ENCODE measurements around the gene KDM4C.

The KDM4C gene

DNA sequence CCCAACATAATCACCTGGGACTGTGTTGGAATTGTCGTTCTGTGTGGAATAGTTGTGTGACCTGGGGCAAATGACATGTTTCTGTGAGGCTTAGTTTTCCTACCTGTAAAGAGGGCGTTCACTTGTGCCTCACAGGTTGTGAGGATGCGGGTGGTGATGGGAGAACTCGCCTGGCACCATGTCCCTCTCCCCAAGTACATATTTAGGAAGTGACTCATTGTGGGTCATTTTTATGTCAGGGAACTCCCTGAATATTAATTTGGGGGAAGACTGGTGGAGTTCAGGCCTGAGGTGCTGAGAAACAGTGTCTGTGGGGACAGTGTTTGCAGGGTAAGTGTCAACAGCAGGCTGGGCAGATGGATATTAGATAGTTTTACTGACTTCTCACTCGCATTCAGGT lies 144.7 kb downstream of the KDM4C start:
- no peak overlapping the region for H3K9ac ChIP-seq (ENCODE audit: low read length)
- H3K4me3 ChIP-seq (ENCODE audit: low read length) = no peak overlapping the region
- no peak overlapping the region for H3K27ac ChIP-seq (ENCODE audit: low read depth, low read length)
- H3K27me3 ChIP-seq (ENCODE audit: control insufficient read depth, insufficient read depth, low read length) = no peaks in the 10 kb centered on the region
- H3K36me3 ChIP-seq (ENCODE audit: control insufficient read depth, insufficient read depth, low read length) = no peaks in the 10 kb centered on the region
- H3K4me1 ChIP-seq (ENCODE audit: control insufficient read depth, insufficient read depth, low read length) = no peaks in the 10 kb centered on the region

DNA sequence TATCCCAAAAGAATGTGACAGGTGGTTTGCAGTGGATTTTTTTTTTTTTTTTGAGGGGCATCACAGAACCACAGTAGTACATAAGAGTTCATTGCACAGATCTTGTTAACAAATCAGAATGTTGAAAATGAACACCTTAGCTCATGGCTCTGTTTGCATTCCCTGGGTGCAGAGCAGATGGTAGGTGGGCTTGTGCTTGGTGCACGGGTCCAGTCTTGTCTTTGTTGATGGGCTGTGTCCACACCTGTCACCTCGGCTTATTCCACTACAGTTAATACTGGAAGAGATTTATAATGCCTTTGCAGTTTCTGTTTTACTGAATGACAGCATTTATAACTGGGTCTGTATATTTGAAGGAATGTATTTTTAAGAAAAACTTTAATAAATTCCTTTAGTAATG lies 146.6 kb downstream of the KDM4C start:
- Histone ChIP-seq H3K36me3 (ENCODE audit: control insufficient read depth, insufficient read depth, low read length) (no peaks in the 10 kb centered on the region), H3K4me1 (ENCODE audit: control insufficient read depth, insufficient read depth, low read length) (no peaks in the 10 kb centered on the region), H3K27ac (ENCODE audit: low read depth, low read length) (no peak overlapping the region), H3K4me3 (ENCODE audit: low read length) (no peak overlapping the region), H3K9ac (ENCODE audit: low read length) (no peak overlapping the region), H3K27me3 (ENCODE audit: control insufficient read depth, insufficient read depth, low read length) (no peaks in the 10 kb centered on the region)

DNA sequence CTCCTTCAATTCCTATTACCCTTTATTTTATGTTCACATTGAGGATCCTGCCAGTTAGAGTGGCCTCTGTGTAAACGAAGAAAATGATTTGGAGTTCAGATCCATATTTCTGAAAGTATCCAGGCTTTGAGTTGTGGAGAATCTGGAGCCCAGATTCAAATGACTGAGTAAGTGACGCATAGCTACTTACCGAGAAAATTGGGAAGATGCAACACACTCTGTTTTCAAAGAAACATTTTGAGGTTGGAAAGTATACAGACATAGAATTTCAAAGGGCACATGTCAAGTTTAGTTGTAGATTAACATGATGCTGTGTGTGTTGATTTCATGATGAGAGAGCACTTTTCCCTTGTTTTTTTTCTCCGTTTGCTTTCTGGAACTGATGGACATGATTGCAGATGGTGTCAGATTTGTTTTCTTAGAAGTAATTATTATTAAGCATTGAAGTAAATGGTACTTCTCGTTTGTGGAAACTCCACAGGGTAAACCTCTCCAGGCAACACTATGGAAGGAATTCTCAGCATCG lies 148.1 kb downstream of the KDM4C start:
- no peaks in the 10 kb centered on the region for H3K27me3 ChIP-seq (ENCODE audit: control insufficient read depth, insufficient read depth, low read length)
- H3K36me3 ChIP-seq (ENCODE audit: control insufficient read depth, insufficient read depth, low read length) = no peaks in the 10 kb centered on the region
- H3K4me1 ChIP-seq (ENCODE audit: control insufficient read depth, insufficient read depth, low read length) = no peaks in the 10 kb centered on the region
- no peak overlapping the region for H3K4me3 ChIP-seq (ENCODE audit: low read length)
- no peak overlapping the region for H3K27ac ChIP-seq (ENCODE audit: low read depth, low read length)
- no peak overlapping the region for H3K9ac ChIP-seq (ENCODE audit: low read length)

DNA sequence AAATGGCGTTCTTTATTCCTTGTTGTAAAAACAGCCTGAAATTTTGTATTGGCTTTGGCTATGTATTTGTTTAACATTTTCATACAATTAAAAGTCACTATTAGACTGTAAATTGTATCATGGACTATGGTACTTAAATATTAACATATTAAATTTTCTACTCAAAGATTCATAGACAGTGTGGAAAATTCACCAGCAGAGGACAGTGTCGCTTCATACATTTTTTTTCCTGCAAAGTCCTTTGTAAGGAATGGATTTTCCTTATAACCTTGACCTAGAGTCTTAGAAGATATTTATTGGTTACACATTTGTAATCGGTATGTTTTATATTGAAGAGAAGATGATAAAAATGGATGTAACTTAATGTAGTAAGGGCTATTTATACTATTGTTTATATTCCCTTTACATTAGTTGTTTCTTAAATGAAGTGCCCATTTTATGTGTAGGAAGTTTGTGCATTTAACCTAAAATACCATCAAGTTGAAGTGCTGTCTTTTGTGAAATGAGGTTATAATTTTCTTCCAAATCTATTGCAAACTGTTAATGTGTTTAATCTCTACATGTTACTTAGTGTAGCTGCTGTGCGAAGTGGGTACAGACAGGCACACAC lies 150.1 kb downstream of the KDM4C start:
- H3K4me3 ChIP-seq (ENCODE audit: low read length) = no peak overlapping the region
- H3K9ac ChIP-seq (ENCODE audit: low read length) = no peak overlapping the region
- no peaks in the 10 kb centered on the region for H3K36me3 ChIP-seq (ENCODE audit: control insufficient read depth, insufficient read depth, low read length)
- H3K4me1 ChIP-seq (ENCODE audit: control insufficient read depth, insufficient read depth, low read length) = no peaks in the 10 kb centered on the region
- no peak overlapping the region for H3K27ac ChIP-seq (ENCODE audit: low read depth, low read length)
- H3K27me3 ChIP-seq (ENCODE audit: control insufficient read depth, insufficient read depth, low read length) = no peaks in the 10 kb centered on the region

DNA sequence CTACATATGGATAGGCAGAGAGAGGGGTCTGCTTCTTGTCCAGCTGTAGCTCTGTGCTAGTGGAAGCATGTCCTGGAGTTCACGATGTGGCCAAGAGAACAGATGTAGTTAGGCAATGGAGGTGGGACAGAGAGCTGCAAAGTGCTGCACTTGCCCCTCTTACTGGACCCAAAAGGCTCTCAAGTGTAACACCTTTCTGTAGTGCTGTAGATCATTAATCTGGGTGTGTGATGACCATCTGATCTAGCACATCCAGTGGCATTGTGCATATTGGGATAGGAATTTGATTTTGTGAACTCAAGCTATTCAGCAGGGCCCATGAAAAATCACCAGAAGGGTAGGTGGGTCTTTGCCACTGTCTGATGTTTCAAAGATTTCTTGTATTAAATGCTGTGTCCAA lies 151.4 kb downstream of the KDM4C start:
- Histone ChIP-seq H3K27ac (ENCODE audit: low read depth, low read length) (no peak overlapping the region), H3K27me3 (ENCODE audit: control insufficient read depth, insufficient read depth, low read length) (no peaks in the 10 kb centered on the region), H3K4me1 (ENCODE audit: control insufficient read depth, insufficient read depth, low read length) (no peaks in the 10 kb centered on the region), H3K9ac (ENCODE audit: low read length) (no peak overlapping the region), H3K36me3 (ENCODE audit: control insufficient read depth, insufficient read depth, low read length) (no peaks in the 10 kb centered on the region), H3K4me3 (ENCODE audit: low read length) (no peak overlapping the region)

DNA sequence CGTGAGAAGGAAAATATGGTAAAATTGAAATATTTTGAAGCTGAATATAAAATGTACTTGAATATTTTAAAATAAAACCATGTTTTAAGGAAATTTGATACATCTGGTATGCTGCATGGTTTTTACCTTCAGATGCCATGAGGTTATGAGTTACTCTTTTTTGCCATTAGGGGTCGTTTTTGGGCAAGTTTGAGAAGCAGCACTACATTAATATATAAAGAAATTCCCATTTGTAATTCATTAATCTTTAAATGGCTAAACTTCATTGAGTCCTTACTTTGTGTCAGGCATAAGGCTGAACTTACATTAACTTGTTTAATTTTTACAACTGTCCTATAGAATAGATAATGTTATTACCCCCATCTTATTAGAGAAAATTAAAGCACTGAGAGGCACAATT lies 152.3 kb downstream of the KDM4C start:
- H3K36me3 ChIP-seq (ENCODE audit: control insufficient read depth, insufficient read depth, low read length) = no peaks in the 10 kb centered on the region
- H3K27me3 ChIP-seq (ENCODE audit: control insufficient read depth, insufficient read depth, low read length) = no peaks in the 10 kb centered on the region
- H3K4me3 ChIP-seq (ENCODE audit: low read length) = no peak overlapping the region
- no peak overlapping the region for H3K9ac ChIP-seq (ENCODE audit: low read length)
- H3K27ac ChIP-seq (ENCODE audit: low read depth, low read length) = no peak overlapping the region
- H3K4me1 ChIP-seq (ENCODE audit: control insufficient read depth, insufficient read depth, low read length) = no peaks in the 10 kb centered on the region

DNA sequence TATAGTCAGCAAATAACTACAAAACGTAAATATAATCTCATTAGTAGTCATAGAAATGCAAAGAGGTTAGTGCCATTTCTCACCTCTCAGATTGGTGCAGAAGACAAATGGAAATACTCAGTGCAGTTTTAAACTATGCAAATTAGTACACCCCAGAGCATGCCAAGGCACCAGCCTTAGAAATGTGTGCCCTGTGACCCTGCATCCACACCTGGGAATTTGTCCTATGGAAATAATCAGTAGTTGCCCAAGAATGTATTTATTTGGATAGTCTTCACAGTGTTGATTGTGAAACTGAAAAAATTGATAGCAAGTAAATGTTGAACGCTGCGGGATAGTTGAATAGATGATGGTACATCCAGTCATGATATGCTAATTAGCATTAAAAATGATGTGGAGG lies 152.7 kb downstream of the KDM4C start:
- H3K27ac ChIP-seq (ENCODE audit: low read depth, low read length) = no peak overlapping the region
- H3K36me3 ChIP-seq (ENCODE audit: control insufficient read depth, insufficient read depth, low read length) = no peaks in the 10 kb centered on the region
- H3K27me3 ChIP-seq (ENCODE audit: control insufficient read depth, insufficient read depth, low read length) = no peaks in the 10 kb centered on the region
- H3K4me3 ChIP-seq (ENCODE audit: low read length) = no peak overlapping the region
- no peaks in the 10 kb centered on the region for H3K4me1 ChIP-seq (ENCODE audit: control insufficient read depth, insufficient read depth, low read length)
- no peak overlapping the region for H3K9ac ChIP-seq (ENCODE audit: low read length)

DNA sequence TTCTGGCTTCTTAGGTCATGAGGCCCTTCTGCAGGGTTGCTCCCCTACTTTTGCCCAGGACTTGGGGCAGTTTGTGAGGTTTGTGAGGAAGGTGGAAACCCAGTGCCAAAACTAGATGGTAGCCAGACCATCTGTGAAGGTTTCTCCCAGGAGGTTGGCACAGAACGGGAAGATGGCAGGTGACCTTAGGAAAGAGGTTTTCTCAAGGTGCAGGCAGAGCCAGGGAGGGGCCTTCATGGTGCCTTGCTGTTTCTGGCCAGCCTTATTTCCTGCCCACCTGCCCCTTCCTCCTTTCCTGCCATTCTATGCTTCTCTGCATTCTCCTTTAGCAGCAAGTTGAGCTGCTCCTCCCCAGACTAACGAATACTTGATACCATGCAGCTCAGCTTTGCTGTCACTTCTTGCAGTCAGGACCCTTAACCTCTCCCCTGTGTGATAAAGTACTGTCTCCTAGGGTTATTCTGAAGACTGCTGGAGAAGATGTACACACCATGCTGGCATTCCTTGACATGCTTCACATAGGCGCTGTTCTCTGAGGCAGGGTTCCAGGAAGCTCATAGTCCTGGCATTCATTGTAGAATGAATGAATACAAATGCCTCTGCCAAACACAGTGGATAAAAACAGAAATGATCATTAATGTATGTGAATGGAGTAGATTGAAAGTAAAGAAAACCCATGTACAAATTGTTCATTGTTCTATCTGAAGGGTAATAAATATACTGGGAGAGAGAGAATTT lies 154.3 kb downstream of the KDM4C start:
- H3K27me3 ChIP-seq (ENCODE audit: control insufficient read depth, insufficient read depth, low read length) = no peaks in the 10 kb centered on the region
- no peak overlapping the region for H3K9ac ChIP-seq (ENCODE audit: low read length)
- H3K4me1 ChIP-seq (ENCODE audit: control insufficient read depth, insufficient read depth, low read length) = no peaks in the 10 kb centered on the region

DNA sequence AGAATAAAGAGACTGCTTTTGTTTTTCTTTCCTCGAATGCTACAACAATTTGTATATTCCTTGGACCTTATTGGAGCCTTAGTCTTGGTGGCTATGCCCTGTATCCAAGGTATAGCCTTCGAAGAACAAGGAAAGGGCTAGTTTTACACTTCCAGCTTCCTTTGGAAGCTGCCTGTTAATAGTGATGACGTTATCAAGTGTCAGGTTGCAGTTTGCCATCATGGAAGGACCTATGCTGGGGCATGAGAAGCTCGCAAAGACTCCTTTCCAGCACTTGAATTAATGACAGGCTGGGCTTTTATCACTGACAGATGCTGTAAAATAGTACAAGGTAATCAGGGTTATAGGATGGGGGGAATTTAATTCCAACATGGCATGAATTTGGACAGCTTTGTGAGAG lies 157.9 kb downstream of the KDM4C start:
- H3K27me3 ChIP-seq (ENCODE audit: control insufficient read depth, insufficient read depth, low read length) = no peaks in the 10 kb centered on the region

More for the DNA sequence above, 154.3 kb downstream of the KDM4C start:
- Histone ChIP-seq H3K36me3 (ENCODE audit: control insufficient read depth, insufficient read depth, low read length) (no peaks in the 10 kb centered on the region), H3K27ac (ENCODE audit: low read depth, low read length) (no peak overlapping the region), H3K4me3 (ENCODE audit: low read length) (no peak overlapping the region)

DNA sequence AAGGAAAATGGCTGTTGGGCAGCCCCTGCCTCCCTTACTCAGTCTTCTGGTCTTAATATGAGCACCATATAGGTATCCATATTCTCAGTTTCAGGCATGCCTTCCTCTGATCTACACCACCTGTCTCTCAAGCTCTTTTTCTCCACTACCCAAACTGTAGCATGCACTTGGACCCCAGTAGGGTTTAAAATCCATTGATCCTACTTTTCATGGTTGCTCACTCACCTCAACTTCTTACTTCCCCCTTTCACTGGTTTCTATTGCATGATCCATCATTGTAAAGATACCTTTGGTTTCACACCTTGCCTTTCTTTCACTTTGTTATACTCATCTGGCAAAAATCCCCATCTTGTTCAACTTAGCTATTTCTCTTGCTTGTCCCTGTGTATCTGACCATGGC lies 159.4 kb downstream of the KDM4C start:
- Histone ChIP-seq H3K4me1 (ENCODE audit: control insufficient read depth, insufficient read depth, low read length) (no peaks in the 10 kb centered on the region), H3K36me3 (ENCODE audit: control insufficient read depth, insufficient read depth, low read length) (no peaks in the 10 kb centered on the region), H3K4me3 (ENCODE audit: low read length) (no peak overlapping the region), H3K27me3 (ENCODE audit: control insufficient read depth, insufficient read depth, low read length) (no peaks in the 10 kb centered on the region), H3K9ac (ENCODE audit: low read length) (no peak overlapping the region), H3K27ac (ENCODE audit: low read depth, low read length) (no peak overlapping the region)

More for the DNA sequence above, 157.9 kb downstream of the KDM4C start:
- Histone ChIP-seq H3K36me3 (ENCODE audit: control insufficient read depth, insufficient read depth, low read length) (no peaks in the 10 kb centered on the region), H3K27ac (ENCODE audit: low read depth, low read length) (no peak overlapping the region), H3K4me3 (ENCODE audit: low read length) (no peak overlapping the region), H3K4me1 (ENCODE audit: control insufficient read depth, insufficient read depth, low read length) (no peaks in the 10 kb centered on the region), H3K9ac (ENCODE audit: low read length) (no peak overlapping the region)

DNA sequence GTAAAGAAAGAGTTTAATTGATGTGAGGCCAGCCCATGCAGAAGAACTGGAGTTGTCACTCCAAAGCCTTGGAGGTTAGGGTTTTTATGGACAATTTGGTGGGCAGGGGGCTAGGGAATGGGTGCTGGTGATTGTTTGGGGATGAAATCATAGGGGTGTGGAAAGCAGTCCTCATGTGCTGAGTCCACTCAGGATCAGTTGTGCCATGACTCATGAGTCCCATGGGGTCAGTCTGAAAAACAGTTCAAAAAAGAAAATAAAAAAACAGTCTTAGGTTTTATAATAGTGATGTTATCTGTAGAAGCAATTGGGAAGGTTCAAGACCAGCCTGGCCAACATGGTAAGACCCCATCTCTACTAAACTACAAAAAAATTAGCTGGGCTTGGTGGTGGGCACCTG lies 162.3 kb downstream of the KDM4C start:
- no peak overlapping the region for H3K27ac ChIP-seq (ENCODE audit: low read depth, low read length)

DNA sequence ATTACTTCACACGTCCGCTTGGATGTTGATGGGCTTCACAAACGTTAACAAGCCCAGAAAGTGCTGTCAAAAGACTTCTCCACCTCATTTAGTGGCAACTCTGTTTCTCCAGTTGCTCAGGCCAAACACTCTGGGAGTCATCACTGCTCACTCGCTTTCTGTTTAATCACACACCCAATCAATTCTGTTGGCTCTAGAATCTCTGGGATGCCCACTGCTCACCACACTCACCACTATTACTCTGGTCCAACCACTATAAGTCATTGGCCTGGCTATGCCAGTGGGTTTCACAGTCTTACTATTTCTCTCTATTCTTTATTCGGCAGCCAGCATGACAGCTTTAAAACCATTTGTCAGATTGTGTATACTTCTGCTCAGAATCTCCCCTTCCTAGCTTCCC lies 163.5 kb downstream of the KDM4C start:
- no peak overlapping the region for H3K4me3 ChIP-seq (ENCODE audit: low read length)
- H3K36me3 ChIP-seq (ENCODE audit: control insufficient read depth, insufficient read depth, low read length) = no peaks in the 10 kb centered on the region
- H3K27ac ChIP-seq (ENCODE audit: low read depth, low read length) = no peak overlapping the region

More for the DNA sequence above, 162.3 kb downstream of the KDM4C start:
- H3K9ac ChIP-seq (ENCODE audit: low read length) = no peak overlapping the region
- H3K36me3 ChIP-seq (ENCODE audit: control insufficient read depth, insufficient read depth, low read length) = no peaks in the 10 kb centered on the region
- H3K4me1 ChIP-seq (ENCODE audit: control insufficient read depth, insufficient read depth, low read length) = no peaks in the 10 kb centered on the region
- H3K4me3 ChIP-seq (ENCODE audit: low read length) = no peak overlapping the region
- H3K27me3 ChIP-seq (ENCODE audit: control insufficient read depth, insufficient read depth, low read length) = no peaks in the 10 kb centered on the region

More for the DNA sequence above, 163.5 kb downstream of the KDM4C start:
- H3K4me1 ChIP-seq (ENCODE audit: control insufficient read depth, insufficient read depth, low read length) = no peaks in the 10 kb centered on the region
- H3K27me3 ChIP-seq (ENCODE audit: control insufficient read depth, insufficient read depth, low read length) = no peaks in the 10 kb centered on the region
- no peak overlapping the region for H3K9ac ChIP-seq (ENCODE audit: low read length)

Data from rectal smooth muscle tissue (tissue), 1 donor.